MV-4-11 (cell line): Measurements from ENCODE around the gene POC1A.

ENCODE experiments used
- DNase-seq: peaks from one replicate; lab custom pipeline; 2025; lab: John Stamatoyannopoulos, UW

Gene POC1A

GRCh38 chr3:52026041-52026440, 128.2 kb downstream of the POC1A start:
- DNase-seq: no peak

- no peak for DNase-seq
These were observed 128.8 kb downstream of the POC1A start for GRCh38 chr3:52025453-52025852.
